ENCODE data around the gene POLDIP2. TPM values are rescaled to one million over a fixed set of nuclear protein-coding genes. Genes with fewer than 3 reads are reported as not detected.

POLDIP2 gene
- total RNA-seq, 3 donors from 2014 or later (not counting 1 experiment from before 2014, with no cell fraction given), result 30.8 to 37.0 (median 33.7) TPM

DNA sequence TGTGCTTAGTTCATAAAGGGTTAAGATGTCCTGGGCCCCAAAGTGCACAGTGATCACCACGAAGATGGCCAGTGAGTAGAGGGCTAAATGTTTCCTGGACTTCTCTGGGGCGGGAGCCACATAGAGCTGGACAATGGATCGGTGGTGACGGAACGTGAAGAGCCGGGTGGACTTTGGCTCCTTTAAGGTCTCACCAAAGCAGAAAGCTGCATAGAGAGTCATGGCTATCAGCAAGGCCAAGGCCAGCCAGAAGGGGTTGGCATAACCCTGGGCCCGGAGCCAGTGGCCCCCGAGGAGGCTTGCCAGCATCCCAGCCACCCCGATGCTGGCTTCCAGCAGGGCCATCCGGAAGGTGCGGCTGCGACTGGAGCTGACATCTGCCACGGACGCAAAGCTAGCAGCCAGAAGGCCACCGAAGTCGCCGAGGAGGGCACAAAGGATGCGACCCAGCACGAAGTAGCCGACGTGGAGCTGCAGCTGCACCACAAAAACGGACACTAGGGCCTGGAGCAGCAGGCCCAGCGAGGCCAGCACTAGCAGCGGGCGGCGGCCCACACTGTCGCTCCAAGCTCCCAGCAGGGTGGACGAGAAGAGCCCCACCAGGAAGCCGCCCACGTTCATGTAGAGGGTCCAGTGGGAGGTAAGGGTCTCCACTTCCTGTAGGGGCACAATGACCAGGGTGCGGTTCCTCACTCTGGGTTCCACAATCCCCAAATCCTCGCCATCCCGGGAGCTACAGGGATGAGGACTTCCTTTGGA lies 47.7 kb upstream of the POLDIP2 start:
- Histone ChIP-seq H3K36me3 (ENCODE audit: control insufficient read depth, insufficient read depth, low read length) (no peaks in the 10 kb centered on the region), H3K4me1 (ENCODE audit: control insufficient read depth, insufficient read depth, low read length) (peaks cover 19% of the 10 kb centered on the region), H3K27ac (ENCODE audit: low read length) (no peak overlapping the region), H3K27me3 (ENCODE audit: control insufficient read depth, insufficient read depth, low read length) (peaks cover 4% of the 10 kb centered on the region), H3K9me3 (ENCODE audit: control insufficient read depth, insufficient read depth, low read length) (no peaks in the 10 kb centered on the region), H3K4me3 (ENCODE audit: low read length) (no peak overlapping the region)
- Mint-ChIP-seq H3K4me1 (peaks cover 0 to 3% of the 10 kb centered on the region in 2 donors), H3K4me3 (peak overlapping the region; percentile 66), H3K36me3 (no peaks in the 10 kb centered on the region), H3K27me3 (ENCODE audit: low read depth in 2 of 2) (peaks cover 4 to 7% of the 10 kb centered on the region in 2 donors), H3K9me3 (no peaks in the 10 kb centered on the region), H3K27ac (no peak overlapping the region)
- WGBS (ENCODE audit: insufficient coverage), result 91% methylated on average over 33 of the region's 33 CpGs
- DNase-seq (no peak), ATAC-seq (no peak)
- TF ChIP-seq, protein P1, sequence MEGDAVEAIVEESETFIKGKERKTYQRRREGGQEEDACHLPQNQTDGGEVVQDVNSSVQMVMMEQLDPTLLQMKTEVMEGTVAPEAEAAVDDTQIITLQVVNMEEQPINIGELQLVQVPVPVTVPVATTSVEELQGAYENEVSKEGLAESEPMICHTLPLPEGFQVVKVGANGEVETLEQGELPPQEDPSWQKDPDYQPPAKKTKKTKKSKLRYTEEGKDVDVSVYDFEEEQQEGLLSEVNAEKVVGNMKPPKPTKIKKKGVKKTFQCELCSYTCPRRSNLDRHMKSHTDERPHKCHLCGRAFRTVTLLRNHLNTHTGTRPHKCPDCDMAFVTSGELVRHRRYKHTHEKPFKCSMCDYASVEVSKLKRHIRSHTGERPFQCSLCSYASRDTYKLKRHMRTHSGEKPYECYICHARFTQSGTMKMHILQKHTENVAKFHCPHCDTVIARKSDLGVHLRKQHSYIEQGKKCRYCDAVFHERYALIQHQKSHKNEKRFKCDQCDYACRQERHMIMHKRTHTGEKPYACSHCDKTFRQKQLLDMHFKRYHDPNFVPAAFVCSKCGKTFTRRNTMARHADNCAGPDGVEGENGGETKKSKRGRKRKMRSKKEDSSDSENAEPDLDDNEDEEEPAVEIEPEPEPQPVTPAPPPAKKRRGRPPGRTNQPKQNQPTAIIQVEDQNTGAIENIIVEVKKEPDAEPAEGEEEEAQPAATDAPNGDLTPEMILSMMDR (IDR thresholded peaks at IDR 0.05), result no peak
- intact Hi-C loops (cut with micrococcal nuclease), result no loop called here

- Histone ChIP-seq H3K4me3 (ENCODE audit: low read length) (no peak overlapping the region), H3K27me3 (ENCODE audit: control insufficient read depth, insufficient read depth, low read length) (peaks cover 4% of the 10 kb centered on the region), H3K27ac (ENCODE audit: low read length) (no peak overlapping the region), H3K9me3 (ENCODE audit: control insufficient read depth, insufficient read depth, low read length) (no peaks in the 10 kb centered on the region), H3K36me3 (ENCODE audit: control insufficient read depth, insufficient read depth, low read length) (no peaks in the 10 kb centered on the region), H3K4me1 (ENCODE audit: control insufficient read depth, insufficient read depth, low read length) (peaks cover 19% of the 10 kb centered on the region)
- DNase-seq (no peak), ATAC-seq (no peak)
- H3K27me3 Mint-ChIP-seq (ENCODE audit: low read depth in 2 of 2), result peaks cover 4 to 7% of the 10 kb centered on the region in 2 donors
- peak overlapping the region; percentile 66 for H3K4me3 Mint-ChIP-seq
- H3K36me3 Mint-ChIP-seq, result no peaks in the 10 kb centered on the region
- no peak overlapping the region for H3K27ac Mint-ChIP-seq
- peaks cover 0 to 3% of the 10 kb centered on the region in 2 donors for H3K4me1 Mint-ChIP-seq
- TF ChIP-seq, protein P1 (IDR thresholded peaks at IDR 0.05), result no peak
- no peaks in the 10 kb centered on the region for H3K9me3 Mint-ChIP-seq
- WGBS (ENCODE audit: insufficient coverage), result 93% methylated on average over 5 of the region's 5 CpGs
- intact Hi-C loops (cut with micrococcal nuclease), result no loop called here
Measured at GRCh38 chr17:28404461-28404811, 47.1 kb upstream of the POLDIP2 start.

DNA sequence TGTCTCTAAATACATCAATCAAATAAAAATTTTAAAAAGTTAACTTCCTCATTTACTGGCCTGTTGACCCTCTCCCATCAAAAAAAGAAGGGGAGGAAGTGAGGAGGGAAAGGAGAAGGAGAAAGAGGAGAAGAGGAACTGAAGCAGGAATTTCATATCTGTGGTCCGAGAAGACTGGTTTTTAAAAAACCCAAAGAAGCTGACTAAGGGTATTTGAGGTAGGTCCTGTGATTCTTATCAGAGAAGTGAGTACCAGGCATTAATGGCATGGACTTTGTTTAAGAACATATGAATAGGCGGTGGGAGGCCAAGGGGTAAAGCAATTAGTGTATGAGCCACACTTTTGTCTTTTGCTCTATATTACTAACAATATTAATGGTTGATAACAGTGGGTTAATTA lies 46.7 kb upstream of the POLDIP2 start:
- Mint-ChIP-seq H3K36me3 (no peaks in the 10 kb centered on the region), H3K27ac (no peak overlapping the region), H3K4me1 (peaks cover 0 to 3% of the 10 kb centered on the region in 2 donors), H3K4me3 (peak overlapping the region; percentile 66), H3K27me3 (ENCODE audit: low read depth in 2 of 2) (peaks cover 4 to 7% of the 10 kb centered on the region in 2 donors), H3K9me3 (no peaks in the 10 kb centered on the region)
- ATAC-seq, result no peak
- TF ChIP-seq, protein P1 (IDR thresholded peaks at IDR 0.05), result no peak
- no peaks in the 10 kb centered on the region for H3K36me3 ChIP-seq (ENCODE audit: control insufficient read depth, insufficient read depth, low read length)
- H3K4me1 ChIP-seq (ENCODE audit: control insufficient read depth, insufficient read depth, low read length), result peaks cover 19% of the 10 kb centered on the region
- 54% methylated on average over 1 of the region's 2 CpGs for WGBS (ENCODE audit: insufficient coverage)
- no peak overlapping the region for H3K4me3 ChIP-seq (ENCODE audit: low read length)
- H3K27ac ChIP-seq (ENCODE audit: low read length), result no peak overlapping the region
- peaks cover 4% of the 10 kb centered on the region for H3K27me3 ChIP-seq (ENCODE audit: control insufficient read depth, insufficient read depth, low read length)
- H3K9me3 ChIP-seq (ENCODE audit: control insufficient read depth, insufficient read depth, low read length), result no peaks in the 10 kb centered on the region
- intact Hi-C loops (cut with micrococcal nuclease), result no loop called here
- no peak for DNase-seq

DNA sequence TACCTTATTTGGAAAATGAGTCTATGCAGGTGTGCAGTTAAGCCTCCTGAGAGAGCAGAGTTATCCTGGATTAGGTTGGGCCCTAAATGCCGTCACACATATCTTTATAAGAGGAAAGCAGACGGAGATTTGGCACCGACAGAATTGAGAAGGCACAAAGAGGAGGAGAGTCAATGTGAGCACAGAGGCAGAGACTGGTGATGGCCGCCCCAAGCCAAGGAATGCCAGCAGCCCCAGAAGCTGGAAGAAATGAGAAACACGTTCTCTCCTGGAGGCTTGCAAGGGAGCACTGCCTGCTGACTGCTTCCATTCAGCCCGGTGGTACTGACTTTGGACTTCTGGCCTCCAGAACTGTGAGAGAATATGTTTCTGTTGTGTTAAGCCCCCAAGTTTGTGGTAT lies 45.5 kb upstream of the POLDIP2 start:
- H3K27me3 Mint-ChIP-seq (ENCODE audit: low read depth in 2 of 2), result no peaks in the 10 kb centered on the region
- TF ChIP-seq, protein P1 (IDR thresholded peaks at IDR 0.05), result no peak
- H3K27me3 ChIP-seq (ENCODE audit: control insufficient read depth, insufficient read depth, low read length), result peaks cover 4% of the 10 kb centered on the region
- peaks cover 19% of the 10 kb centered on the region for H3K4me1 ChIP-seq (ENCODE audit: control insufficient read depth, insufficient read depth, low read length)
- intact Hi-C loops (cut with micrococcal nuclease), result no loop called here
- 97% methylated on average over 6 of the region's 6 CpGs for WGBS (ENCODE audit: insufficient coverage)
- no peak overlapping the region for H3K27ac Mint-ChIP-seq
- peaks cover 0 to 3% of the 10 kb centered on the region in 2 donors for H3K4me1 Mint-ChIP-seq
- H3K36me3 Mint-ChIP-seq, result no peaks in the 10 kb centered on the region
- H3K4me3 Mint-ChIP-seq, result no peak overlapping the region
- no peak overlapping the region for H3K4me3 ChIP-seq (ENCODE audit: low read length)
- no peaks in the 10 kb centered on the region for H3K9me3 Mint-ChIP-seq
- DNase-seq (no peak), ATAC-seq (no peak)
- H3K9me3 ChIP-seq (ENCODE audit: control insufficient read depth, insufficient read depth, low read length), result no peaks in the 10 kb centered on the region
- H3K27ac ChIP-seq (ENCODE audit: low read length), result no peak overlapping the region
- H3K36me3 ChIP-seq (ENCODE audit: control insufficient read depth, insufficient read depth, low read length), result peaks cover 2% of the 10 kb centered on the region

All from natural killer cell (primary cell).